Measurements from ENCODE around the gene USP40.
A peak's percentile ranks its signal among the peaks of the same experiment; 100 is the strongest.

The USP40 gene

DNA sequence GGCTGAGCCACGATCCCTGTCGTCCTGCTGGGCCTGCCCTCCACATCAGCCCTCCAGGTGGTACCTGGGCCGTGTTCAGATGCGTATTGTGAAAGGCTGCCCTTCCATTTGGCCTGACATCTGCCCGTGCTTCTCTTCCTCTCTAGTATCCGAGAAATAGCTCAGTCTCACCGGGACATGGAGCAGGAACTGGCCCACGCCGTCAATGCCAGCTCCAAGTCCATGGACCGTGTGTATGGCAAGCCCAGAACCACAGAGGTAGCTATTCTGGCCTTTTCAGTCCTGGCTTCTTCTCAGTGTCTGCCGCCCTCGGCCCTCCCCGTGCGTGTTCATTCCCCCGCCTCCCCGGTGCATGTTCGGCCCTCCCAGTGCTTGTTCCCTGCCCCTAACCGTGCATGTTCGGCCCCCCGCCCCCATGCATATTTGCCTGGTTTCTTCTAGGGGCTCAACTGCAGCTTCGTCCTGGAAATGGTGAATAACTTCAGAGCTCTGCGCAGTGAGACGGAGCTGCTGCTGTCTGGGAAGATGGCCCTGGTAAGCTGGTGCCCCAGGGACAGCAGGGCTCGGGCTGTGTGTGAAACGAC, 104.3 kb downstream of the USP40 start:
- Mint-ChIP-seq H3K4me1 (ENCODE audit: low read depth in 2 of 2) (peaks cover under 1 to 2% of the 10 kb centered on the region in 2 donors), H3K27me3 (no peaks in the 10 kb centered on the region), H3K36me3 (ENCODE audit: insufficient read depth) (peaks cover 79% of the 10 kb centered on the region), H3K9me3 (no peaks in the 10 kb centered on the region), H3K4me3 (no peak overlapping the region), H3K27ac (peak overlapping the region in 1 of 2 donors; percentile 32)
- no peak for DNase-seq
- ATAC-seq (replicated peaks) = no peak

DNA sequence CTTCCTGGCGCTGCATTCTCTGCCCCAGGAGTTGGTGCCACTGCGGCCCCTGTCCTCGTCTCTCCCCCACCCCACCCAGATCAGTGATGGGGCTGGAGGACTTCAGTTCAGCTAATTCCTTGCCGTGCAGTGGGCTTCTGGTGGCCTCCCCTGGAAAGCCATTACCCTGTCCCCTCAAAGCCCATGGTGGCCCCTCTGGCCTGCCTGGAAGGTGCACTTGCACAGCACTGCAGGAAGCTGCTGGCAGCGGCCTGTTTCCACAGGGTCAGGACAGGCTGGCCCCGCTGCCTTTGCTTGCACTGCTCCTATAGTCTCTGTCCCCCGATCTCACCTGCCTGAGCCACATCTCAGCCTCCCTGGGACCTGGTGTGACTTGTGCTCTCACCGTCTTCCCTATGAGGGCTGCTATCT, 105.1 kb downstream of the USP40 start:
- ATAC-seq (replicated peaks) (no peak), DNase-seq (no peak)
- H3K4me1 Mint-ChIP-seq (ENCODE audit: low read depth in 2 of 2) = peaks cover 2 to 4% of the 10 kb centered on the region in 2 donors

GRCh38 chr2:233460726-233461441, 105.7 kb downstream of the USP40 start:
- H3K4me3 Mint-ChIP-seq = no peak overlapping the region
- ATAC-seq (replicated peaks) = no peak
- peaks cover 0 to 4% of the 10 kb centered on the region in 2 donors for H3K4me1 Mint-ChIP-seq (ENCODE audit: low read depth in 2 of 2)
- H3K27ac Mint-ChIP-seq = no peak overlapping the region
- no peak for DNase-seq
- H3K9me3 Mint-ChIP-seq = no peaks in the 10 kb centered on the region
- no peaks in the 10 kb centered on the region for H3K27me3 Mint-ChIP-seq
- peaks cover 84% of the 10 kb centered on the region for H3K36me3 Mint-ChIP-seq (ENCODE audit: insufficient read depth)

More for the DNA sequence above, 105.1 kb downstream of the USP40 start:
- H3K27me3 Mint-ChIP-seq = no peaks in the 10 kb centered on the region
- H3K4me3 Mint-ChIP-seq = no peak overlapping the region
- peaks cover 83% of the 10 kb centered on the region for H3K36me3 Mint-ChIP-seq (ENCODE audit: insufficient read depth)
- no peaks in the 10 kb centered on the region for H3K9me3 Mint-ChIP-seq
- H3K27ac Mint-ChIP-seq = no peak overlapping the region

GRCh38 chr2:233459426-233459825, 107.2 kb downstream of the USP40 start:
- ATAC-seq (replicated peaks) (no peak), DNase-seq (no peak)
- Mint-ChIP-seq H3K36me3 (ENCODE audit: insufficient read depth) (peaks cover 86% of the 10 kb centered on the region), H3K4me1 (ENCODE audit: low read depth in 2 of 2) (peaks cover 0 to 4% of the 10 kb centered on the region in 2 donors), H3K27me3 (no peaks in the 10 kb centered on the region), H3K27ac (no peak overlapping the region), H3K9me3 (no peaks in the 10 kb centered on the region), H3K4me3 (no peak overlapping the region)

GRCh38 chr2:233458826-233459225, 107.8 kb downstream of the USP40 start:
- Mint-ChIP-seq H3K27ac (peak overlapping the region in 1 of 2 donors; percentile 59), H3K9me3 (no peaks in the 10 kb centered on the region), H3K4me3 (no peak overlapping the region), H3K4me1 (ENCODE audit: low read depth in 2 of 2) (peaks cover 0 to 4% of the 10 kb centered on the region in 2 donors), H3K36me3 (ENCODE audit: insufficient read depth) (peaks cover 86% of the 10 kb centered on the region), H3K27me3 (no peaks in the 10 kb centered on the region)
- no peak for ATAC-seq (replicated peaks)
- DNase-seq = no peak

GRCh38 chr2:233458031-233458610, 108.5 kb downstream of the USP40 start:
- Mint-ChIP-seq H3K27me3 (no peaks in the 10 kb centered on the region), H3K27ac (peak overlapping the region in 1 of 2 donors; percentile 59)
- no peak for DNase-seq

DNA sequence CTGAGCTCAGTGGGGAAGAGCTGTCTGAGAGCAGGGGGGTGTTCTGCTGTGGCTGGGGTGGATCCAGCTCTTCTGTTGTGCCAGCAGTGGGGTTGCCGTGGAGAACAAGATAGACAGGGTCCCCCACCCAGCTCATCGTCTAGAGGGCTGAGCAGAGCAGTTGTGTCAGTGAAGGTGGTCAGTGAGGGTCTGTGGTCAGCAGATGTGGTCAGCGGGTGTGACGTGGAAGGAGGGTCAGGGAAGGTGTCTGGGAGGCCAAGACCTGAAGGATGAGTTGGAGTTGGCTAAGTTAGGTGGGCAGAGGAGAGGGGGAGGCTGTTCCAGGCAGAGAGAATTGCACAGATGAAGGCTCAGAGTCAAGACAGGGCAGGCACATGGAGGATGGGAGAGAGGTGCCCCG, 109.2 kb downstream of the USP40 start:
- ATAC-seq (replicated peaks) (no peak), DNase-seq (no peak)
- Mint-ChIP-seq H3K4me3 (no peak overlapping the region), H3K27me3 (no peaks in the 10 kb centered on the region), H3K4me1 (ENCODE audit: low read depth in 2 of 2) (peaks cover 0 to 4% of the 10 kb centered on the region in 2 donors), H3K9me3 (no peaks in the 10 kb centered on the region), H3K27ac (peak overlapping the region; percentile 11 to 55), H3K36me3 (ENCODE audit: insufficient read depth) (peaks cover 92% of the 10 kb centered on the region)

More at GRCh38 chr2:233458031-233458610, 108.5 kb downstream of the USP40 start:
- H3K9me3 Mint-ChIP-seq = no peaks in the 10 kb centered on the region
- H3K4me1 Mint-ChIP-seq (ENCODE audit: low read depth in 2 of 2) = peaks cover 0 to 4% of the 10 kb centered on the region in 2 donors
- ATAC-seq (replicated peaks) = no peak
- H3K36me3 Mint-ChIP-seq (ENCODE audit: insufficient read depth) = peaks cover 90% of the 10 kb centered on the region
- H3K4me3 Mint-ChIP-seq = no peak overlapping the region

- DNase-seq = no peak
- no peak for ATAC-seq (replicated peaks)
- Mint-ChIP-seq H3K36me3 (ENCODE audit: insufficient read depth) (peaks cover 92% of the 10 kb centered on the region), H3K27ac (peak overlapping the region in 1 of 2 donors; percentile 11), H3K9me3 (no peaks in the 10 kb centered on the region), H3K27me3 (no peaks in the 10 kb centered on the region), H3K4me1 (ENCODE audit: low read depth in 2 of 2) (peaks cover 0 to 4% of the 10 kb centered on the region in 2 donors), H3K4me3 (no peak overlapping the region)
These were observed 109.6 kb downstream of the USP40 start for GRCh38 chr2:233456934-233457333.

DNA sequence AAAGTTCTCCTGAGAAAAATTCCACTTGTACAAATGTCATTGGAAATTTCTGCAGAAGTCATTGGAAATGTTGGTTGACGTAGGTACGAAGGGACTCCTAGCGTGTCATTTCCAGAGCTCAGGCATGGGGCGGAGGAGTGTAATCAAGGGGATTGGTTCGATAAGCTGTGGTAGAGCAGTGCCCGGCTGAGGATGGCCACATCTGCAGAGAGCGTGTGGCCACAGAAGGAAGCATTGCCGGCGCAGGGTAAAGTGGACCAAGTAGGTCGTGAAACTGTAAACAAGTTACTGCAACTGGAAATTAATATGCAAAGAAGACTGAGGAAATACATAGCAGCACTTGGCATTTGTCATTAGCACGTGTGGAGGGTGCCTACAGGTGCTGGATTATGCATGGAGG, 110.5 kb downstream of the USP40 start:
- H3K27ac Mint-ChIP-seq = no peak overlapping the region
- DNase-seq (no peak), ATAC-seq (replicated peaks) (no peak)
- no peak overlapping the region for H3K4me3 Mint-ChIP-seq
- H3K4me1 Mint-ChIP-seq (ENCODE audit: low read depth in 2 of 2) = peaks cover 0 to 4% of the 10 kb centered on the region in 2 donors
- H3K27me3 Mint-ChIP-seq = no peaks in the 10 kb centered on the region
- H3K9me3 Mint-ChIP-seq = no peaks in the 10 kb centered on the region
- peaks cover 94% of the 10 kb centered on the region for H3K36me3 Mint-ChIP-seq (ENCODE audit: insufficient read depth)

DNA sequence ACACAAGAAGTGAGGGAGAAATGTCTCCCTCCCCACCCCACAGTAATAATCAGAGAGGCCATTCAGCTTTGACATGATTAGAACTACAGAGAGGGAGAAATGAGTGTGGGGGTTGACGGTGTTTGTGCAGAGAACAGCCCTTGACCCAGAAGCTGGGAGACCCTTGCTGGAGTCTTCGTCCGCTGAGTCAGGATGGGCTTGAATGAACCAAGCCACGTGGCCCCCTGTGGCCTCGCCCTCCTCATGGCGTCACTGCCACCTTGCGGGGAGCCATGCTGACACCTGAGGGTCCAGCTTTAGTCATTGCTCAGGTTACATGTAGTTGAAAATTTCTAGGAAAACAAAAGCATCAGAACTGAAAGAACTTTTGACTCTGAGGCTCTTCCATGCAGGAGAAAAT, 111.1 kb downstream of the USP40 start:
- Mint-ChIP-seq H3K27me3 (no peaks in the 10 kb centered on the region), H3K4me3 (no peak overlapping the region), H3K9me3 (no peaks in the 10 kb centered on the region), H3K4me1 (ENCODE audit: low read depth in 2 of 2) (peaks cover 0 to 4% of the 10 kb centered on the region in 2 donors), H3K36me3 (ENCODE audit: insufficient read depth) (peaks cover 92% of the 10 kb centered on the region), H3K27ac (no peak overlapping the region)
- no peak for DNase-seq
- no peak for ATAC-seq (replicated peaks)

- Mint-ChIP-seq H3K4me1 (ENCODE audit: low read depth in 2 of 2) (peaks cover 0 to 4% of the 10 kb centered on the region in 2 donors), H3K4me3 (no peak overlapping the region), H3K27me3 (no peaks in the 10 kb centered on the region), H3K27ac (no peak overlapping the region), H3K9me3 (no peaks in the 10 kb centered on the region), H3K36me3 (ENCODE audit: insufficient read depth) (peaks cover 87% of the 10 kb centered on the region)
- no peak for ATAC-seq (replicated peaks)
- DNase-seq = no peak
These were observed 111.6 kb downstream of the USP40 start for GRCh38 chr2:233455006-233455405.

DNA sequence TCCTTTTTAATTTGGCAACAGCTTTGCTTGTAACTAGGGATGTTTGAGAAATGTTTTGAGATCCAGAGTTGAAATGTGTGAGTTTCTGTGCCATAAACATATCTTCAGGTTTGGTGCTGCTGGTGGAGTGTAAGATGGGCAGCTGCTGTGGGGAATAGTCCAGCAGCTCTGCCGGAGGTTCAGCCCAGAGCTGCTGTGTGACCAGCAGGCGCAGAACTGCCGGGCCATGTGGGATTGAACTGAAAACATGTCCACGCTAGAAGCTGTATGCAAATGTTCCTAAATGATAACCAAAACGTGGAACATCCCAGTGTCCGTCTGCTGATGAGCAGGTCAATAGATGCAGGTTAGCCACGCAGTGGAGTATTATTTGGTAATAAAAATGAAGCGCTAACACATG, 112.7 kb downstream of the USP40 start:
- DNase-seq (no peak), ATAC-seq (replicated peaks) (no peak)
- Mint-ChIP-seq H3K4me3 (no peak overlapping the region), H3K27me3 (no peaks in the 10 kb centered on the region), H3K9me3 (no peaks in the 10 kb centered on the region), H3K4me1 (ENCODE audit: low read depth in 2 of 2) (peaks cover 0 to 4% of the 10 kb centered on the region in 2 donors), H3K27ac (no peak overlapping the region), H3K36me3 (ENCODE audit: insufficient read depth) (peaks cover 87% of the 10 kb centered on the region)

- Mint-ChIP-seq H3K36me3 (ENCODE audit: insufficient read depth) (peaks cover 81% of the 10 kb centered on the region), H3K9me3 (no peaks in the 10 kb centered on the region), H3K4me1 (ENCODE audit: low read depth in 2 of 2) (peaks cover under 1 to 4% of the 10 kb centered on the region in 2 donors), H3K27ac (peak overlapping the region in 1 of 2 donors; percentile 83), H3K4me3 (no peak overlapping the region), H3K27me3 (no peaks in the 10 kb centered on the region)
- DNase-seq (no peak), ATAC-seq (replicated peaks) (no peak)
These were observed 113.3 kb downstream of the USP40 start for GRCh38 chr2:233453111-233453915.

Measured in effector memory CD8-positive, alpha-beta T cell (primary cell).